Activated CD4-positive, alpha-beta T cell treated with anti-CD3 and anti-CD28 coated beads for 24 hours (primary cell): ENCODE data around the gene TSC22D2.
"Not testable (repeated sequence)": the region's sequence is repeated elsewhere in the genome, so short reads cannot be mapped to it uniquely, and the experiment has no call there.

ENCODE experiments used
- DNase-seq, 2 donors: peaks; one replicate each; pipeline ENCODE4 v3.0.0-alpha.2; 2020; ENCODE audit warnings: low read depth in 2 of 2

The TSC22D2 gene

DNA sequence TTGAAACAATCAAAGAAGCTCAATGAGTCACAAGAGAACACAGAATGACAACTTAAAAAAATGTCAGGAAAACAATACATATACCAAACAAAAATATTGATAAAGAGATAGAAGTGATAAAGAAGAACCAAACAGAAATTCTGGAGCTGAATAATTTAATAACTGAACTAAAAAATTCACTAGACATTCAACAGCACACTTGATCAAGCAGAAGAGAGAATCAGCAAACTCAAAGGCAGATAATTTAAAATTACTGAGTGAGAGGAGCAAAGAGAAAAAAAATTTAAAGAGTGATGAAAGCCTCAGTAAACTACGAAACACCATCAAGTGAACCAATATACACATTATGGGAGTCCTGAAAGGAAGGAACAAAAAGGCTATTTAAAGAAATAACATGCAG lies 76.3 kb downstream of the TSC22D2 start:
- no peak for DNase-seq

DNA sequence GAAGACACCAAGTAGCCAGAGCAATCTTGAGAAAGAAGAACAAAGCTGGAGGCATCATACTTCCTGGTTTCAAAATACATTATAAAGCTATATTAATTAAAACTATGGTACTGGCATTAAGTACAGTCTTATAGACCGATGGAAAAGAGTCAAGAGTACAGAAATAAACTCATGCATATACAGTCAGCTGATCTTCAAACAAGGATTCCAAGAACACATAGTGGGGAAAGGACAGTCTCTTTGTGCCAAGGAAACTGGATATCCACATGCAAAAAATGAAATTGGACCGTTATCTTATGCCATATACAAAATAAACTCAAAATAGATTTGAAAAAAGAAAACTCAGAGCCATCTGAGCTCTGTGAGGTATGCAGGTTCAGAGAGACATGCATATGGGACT lies 80.8 kb downstream of the TSC22D2 start:
- no peak for DNase-seq

DNA sequence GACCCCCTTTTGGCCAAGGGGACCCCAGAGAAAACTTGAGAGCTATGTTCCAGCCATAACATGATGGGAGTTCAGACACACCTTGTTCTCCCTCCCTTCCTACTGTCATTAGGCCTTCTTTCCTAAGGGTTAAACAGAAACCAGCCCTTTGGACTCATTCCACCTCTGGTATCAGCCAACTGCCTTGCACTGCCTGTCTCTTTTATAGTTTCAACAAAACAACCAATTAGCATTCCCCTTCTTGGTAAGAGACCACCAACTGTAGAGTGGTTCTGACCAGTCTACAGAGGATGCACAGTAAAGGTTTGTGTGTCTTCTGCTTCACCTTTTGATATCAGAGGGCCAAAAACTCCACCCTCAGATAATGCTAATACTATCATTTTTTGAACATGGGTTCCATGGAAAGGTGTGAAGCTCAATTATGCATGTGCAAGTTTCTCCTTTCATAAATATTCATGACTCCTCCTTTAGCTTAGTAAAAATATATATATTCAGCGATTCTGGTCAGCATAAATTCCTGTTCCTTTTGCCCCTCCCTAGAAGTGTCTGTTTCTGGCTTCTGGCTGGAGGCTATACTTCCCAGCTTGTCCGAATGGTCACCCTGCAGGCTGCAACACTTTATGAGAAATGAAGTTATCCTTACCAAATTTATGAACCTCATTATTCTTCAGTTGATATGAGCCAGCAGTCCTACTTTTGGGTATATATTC lies 82.3 kb downstream of the TSC22D2 start:
- DNase-seq, result no peak

DNA sequence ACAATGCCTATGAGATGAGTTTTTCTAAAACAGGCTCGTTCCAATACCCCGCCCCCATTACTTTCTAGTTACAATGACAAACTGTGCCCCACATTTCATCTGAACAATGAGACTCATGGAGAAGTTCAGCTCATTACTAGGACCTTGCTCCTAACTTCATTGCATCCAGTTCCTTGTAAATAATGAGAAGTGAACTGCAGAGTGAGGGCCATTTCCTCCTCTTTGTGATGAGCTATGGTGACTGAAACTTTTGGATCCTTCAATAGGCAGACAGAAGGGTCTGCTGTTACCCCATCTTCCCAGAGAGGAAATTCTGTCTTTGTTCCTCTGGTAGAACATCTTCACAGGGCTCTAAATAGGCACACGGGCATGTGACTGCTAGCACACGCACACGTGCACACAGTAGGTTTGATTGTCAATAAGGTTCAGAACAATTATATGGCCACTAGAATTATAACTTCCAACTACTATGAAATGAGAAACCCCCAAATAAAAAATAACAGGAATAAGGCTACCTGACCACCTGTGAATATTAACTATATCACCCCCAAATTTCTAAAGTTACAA lies 86.4 kb downstream of the TSC22D2 start:
- DNase-seq, result no peak

DNA sequence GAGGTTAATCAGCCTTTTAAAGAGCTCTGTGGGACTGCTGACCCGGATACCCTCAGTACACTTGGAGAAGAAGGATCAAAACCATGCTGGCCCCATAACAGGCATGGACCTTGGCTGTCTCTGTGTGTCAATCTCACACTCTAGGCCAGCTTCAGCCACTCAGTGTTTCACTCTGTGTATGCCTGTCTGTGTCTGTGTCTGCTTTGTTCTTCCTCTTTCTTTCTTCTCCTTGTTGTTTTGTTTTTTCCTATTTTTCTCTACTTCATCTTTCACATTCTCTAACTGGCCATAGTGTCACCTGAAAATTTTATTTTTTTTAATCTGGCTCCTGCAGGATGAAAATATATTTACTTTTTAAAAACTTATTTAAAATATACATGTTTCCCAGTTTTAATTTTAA lies 87.1 kb downstream of the TSC22D2 start:
- no peak for DNase-seq

DNA sequence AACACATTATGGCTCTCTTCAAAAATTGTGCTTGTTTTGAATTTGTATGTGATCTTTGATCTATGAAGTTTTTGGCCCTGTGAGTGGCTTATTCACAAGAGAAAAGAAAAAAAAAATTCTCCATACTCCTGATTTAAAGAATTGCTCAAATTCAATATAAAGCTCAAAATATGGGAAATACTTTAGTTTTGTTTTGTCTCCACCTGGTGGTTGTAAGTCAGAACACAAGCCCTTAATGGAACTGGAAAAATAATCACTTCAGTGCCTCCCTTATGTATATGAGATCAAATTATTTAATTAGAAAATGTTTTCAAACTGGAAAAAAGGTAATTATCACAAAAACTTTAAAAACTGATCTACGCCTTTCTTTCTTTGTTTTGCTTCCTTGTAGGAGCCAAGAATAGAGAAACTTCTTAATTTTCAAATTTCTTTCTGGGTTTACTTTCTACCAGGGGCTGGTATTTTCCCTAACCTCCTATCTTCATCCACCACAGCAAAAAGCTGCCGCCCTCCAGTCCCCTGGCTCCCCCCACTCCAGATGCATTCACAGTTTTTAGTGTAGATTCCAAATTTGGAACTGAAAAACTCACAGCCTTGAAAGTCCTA lies 87.6 kb downstream of the TSC22D2 start:
- DNase-seq, result peak in 1 of 2 donors; percentile 7

DNA sequence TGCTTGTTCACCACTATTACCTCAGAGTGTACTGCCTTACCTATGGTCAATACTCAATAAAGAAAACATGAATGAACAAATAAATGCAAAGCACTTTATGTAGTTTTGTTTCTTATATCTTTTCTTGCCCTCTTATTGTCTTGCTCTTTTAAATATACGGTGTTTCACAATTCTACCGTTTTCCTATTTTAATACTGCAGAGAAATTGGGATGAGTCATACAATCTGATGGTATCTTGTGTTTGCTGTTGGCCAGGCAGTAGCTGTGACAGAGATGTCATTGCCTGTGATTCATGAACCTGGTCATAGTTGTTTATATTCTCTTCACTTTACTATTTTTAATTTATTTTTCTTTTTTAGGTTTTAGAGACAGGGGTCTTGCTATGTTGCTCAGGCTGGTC lies 89.9 kb downstream of the TSC22D2 start:
- no peak for DNase-seq

DNA sequence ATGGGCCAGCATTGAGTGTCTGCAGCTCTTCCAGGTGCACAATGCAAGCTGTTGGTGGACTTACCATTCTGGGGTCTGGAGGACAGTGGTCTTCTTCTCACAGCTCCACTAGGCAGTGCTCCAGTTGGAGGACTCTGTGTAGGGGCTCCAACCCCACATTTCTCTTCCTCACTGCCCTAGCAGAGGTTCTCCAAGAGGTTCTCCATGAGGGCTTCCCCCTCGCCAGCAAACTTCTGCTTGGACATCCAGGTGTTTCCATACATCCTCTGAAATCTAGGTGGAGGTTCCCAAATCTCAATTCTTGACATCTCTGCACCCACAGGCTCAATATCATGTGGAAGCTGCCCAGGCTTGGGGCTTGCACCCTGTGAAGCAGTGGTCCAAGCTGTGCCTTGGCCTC lies 92.9 kb downstream of the TSC22D2 start:
- not testable (repeated sequence) for DNase-seq

DNA sequence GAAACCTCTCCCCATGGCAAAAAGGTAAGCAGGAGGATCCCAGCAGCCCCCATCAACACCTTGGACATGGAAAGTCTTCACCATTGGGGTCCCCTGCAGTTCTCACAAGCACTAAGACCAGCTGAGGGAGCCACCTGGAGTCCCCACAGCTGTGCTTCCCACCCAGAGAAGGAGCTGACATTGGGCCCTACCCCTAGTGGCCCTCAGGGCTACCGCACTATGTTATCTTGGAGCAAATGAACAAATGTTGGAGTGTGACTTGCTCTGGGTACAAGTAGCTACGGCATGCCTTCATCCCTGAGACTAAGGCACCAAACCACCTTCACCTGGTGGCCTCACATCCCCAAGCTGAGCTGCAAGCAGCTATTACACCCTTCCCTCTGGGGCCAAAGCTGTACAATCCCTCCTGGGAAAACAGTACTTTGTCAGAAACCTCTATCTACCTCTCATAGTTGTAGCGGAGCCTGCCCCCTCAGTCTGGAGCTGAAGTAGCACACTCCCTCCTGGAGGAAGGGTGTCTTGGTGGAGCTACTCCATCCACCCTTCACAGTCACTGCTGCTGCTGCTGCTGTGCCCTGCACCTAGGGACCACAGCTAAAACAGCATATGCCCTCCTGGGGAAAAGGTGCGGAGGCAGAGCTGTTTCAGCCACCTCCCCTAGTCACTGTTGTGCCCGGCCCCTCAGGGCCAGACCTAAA lies 95.5 kb downstream of the TSC22D2 start:
- no peak for DNase-seq

DNA sequence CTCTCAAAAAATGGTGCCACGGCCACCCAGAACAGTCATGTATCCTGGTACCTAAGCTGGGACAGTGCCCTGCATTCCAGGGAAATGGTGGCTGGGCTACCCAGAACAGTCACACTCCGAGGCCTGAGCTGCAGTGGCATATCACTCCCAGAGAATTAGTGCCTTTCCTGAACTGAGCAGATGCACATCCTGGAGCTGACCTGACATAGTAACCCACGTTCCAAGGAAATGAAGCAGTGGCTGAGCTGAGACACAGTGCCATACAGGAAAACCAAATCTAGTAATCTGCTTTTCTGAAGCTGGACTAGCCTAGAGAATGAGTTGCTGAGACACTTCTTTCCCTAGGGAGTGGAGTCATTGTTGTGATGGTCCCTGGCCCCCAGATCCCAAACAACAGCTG lies 96.4 kb downstream of the TSC22D2 start:
- DNase-seq, result no peak

DNA sequence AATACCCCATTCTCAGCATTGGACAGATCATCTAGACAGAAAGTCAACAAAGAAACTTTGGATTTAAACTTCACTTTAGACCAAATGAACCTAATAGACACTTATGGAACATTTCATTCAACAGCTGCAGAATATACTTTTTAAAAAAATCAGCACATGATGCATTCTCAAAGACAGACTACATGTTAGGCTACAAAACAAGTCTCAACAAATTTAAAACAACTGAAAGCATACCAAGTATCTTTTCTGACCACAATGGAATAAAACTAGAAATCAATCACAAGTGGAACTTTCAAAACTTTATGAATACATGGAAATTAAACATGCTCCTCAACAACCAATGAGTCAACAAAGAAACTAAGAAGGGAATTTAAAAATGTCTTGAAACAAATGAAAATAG lies 100.3 kb downstream of the TSC22D2 start:
- no peak for DNase-seq

DNA sequence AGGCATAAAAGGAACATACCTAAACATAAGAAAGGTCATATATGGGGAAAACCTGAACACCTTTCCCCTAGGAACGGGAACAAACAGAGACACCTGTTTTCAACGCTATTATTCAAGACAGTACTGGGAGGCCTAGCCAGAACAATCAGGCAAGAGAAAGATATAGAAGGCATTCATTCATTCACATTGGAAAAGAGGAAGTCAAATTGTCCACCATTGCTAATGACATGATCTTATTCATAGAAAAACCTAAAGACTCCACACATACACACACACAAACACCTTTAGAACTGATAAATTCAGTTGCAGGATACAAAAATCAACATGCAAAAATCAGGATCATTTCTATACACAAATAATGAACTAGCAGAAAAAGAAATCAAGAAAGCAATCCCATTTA lies 101.7 kb downstream of the TSC22D2 start:
- DNase-seq, result no peak

DNA sequence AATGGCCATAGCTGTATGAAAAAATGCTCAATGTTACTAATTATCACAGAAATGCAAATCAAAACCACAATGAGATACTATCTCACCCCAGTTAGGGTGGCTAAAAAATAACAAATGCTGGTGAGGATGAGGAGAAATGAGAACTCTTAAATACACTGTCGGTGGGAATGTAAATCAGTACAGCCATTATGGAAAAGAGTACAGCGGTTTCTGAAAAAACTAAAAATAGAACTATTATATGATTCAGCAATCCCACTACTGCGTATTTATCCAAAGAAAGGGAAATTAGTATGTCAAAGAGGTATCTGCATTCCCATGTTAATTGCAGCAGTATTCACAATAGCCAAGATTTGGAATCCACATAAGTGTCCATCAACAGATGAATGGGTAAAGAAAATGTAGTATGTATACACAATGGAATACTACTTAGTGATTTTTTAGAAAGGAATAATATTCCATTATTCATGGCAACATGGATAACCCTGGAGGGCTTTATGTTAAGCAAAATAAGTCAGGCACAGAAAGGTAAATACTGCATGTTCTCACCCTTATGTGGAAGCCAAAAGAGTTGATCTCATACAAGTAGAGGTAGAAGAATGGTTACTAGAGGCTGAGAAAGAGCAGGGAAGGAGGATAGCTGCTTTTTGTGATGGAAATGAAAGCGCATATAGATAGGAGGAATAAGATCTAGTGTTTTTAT lies 103.2 kb downstream of the TSC22D2 start:
- DNase-seq, result no peak

DNA sequence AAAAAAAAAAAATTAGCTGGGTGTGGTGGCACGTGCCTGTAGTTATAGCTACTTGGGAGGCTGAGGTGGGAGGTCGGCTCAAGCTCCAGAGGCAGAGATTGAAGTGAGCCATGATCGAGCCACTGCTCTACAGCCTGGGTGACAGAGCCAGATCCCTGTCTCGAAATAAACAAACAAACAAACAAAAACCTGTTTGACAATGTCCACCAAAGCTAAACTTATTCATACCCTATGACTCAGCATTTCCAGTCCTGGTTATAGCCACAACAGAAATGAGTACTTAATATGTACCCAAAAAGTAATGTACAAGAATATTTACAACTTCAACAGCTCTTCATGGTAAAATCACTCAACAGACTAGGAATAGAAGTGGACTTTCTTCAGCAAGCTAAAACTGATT lies 107.1 kb downstream of the TSC22D2 start:
- no peak for DNase-seq
